Measurements from ENCODE around the gene ARF1. TPM values are rescaled to one million over a fixed set of nuclear protein-coding genes. Genes with fewer than 3 reads are reported as not detected.

ARF1 gene
- total and polyA plus RNA-seq, 10 of the 15 experiments (the other 5 are each of a cell fraction or from before 2014, with no cell fraction given), result 48.4 to 508 (median 283) TPM

GRCh38 chr1:228139931-228140723 lies 57.6 kb downstream of the ARF1 start, which contains the start of gene GUK1 (continued):
- no peak for TF ChIP-seq ZBTB11 (CRISPR knock-in tag; IDR thresholded peaks at IDR 0.05)
- TF ChIP-seq E2F8 (IDR thresholded peaks at IDR 0.05; ENCODE audit: low read depth, partially characterized antibody), result no peak
- TF ChIP-seq USF1 (IDR thresholded peaks at IDR 0.05; ENCODE audit: borderline replicate concordance, extremely low read length, insufficient read depth, low read depth, low read length), result no peak
- no peak for TF ChIP-seq ESRRA (IDR thresholded peaks at IDR 0.05; ENCODE audit: low read length)
- no peak for TF ChIP-seq ZNF622 (IDR thresholded peaks at IDR 0.05)
- no peak for TF ChIP-seq GABPA (IDR thresholded peaks at IDR 0.05; ENCODE audit: low read depth)
- no peak for TF ChIP-seq SIX5 (IDR thresholded peaks at IDR 0.05; ENCODE audit: low read depth, low read length, severe bottlenecking)
- peak; percentile 55; the same call in 1 of the 2 replicates for TF ChIP-seq RB1 (IDR thresholded peaks at IDR 0.05; ENCODE audit: borderline replicate concordance)
- no peak for TF ChIP-seq ZNF217 (IDR thresholded peaks at IDR 0.05)
- TF ChIP-seq YY1 (IDR thresholded peaks at IDR 0.05; ENCODE audit: low read depth, low read length), result 0 out of 2 replicates have a peak, but pooled peaks have one; percentile 9
- peak; percentile 71 for TF ChIP-seq RUNX3 (IDR thresholded peaks at IDR 0.05; ENCODE audit: low read length)
- peak; percentile 100 for TF ChIP-seq BACH1 (IDR thresholded peaks at IDR 0.05; ENCODE audit: borderline replicate concordance)
- TF ChIP-seq POLR2A (IDR thresholded peaks at IDR 0.05; ENCODE audit: low read depth, low read length), result peak; percentile 96
- no peak for TF ChIP-seq HDAC6 (IDR thresholded peaks at IDR 0.05; ENCODE audit: unreplicated experiment)
- TF ChIP-seq CBX5 (IDR thresholded peaks at IDR 0.05; ENCODE audit: low read depth), result no peak
- TF ChIP-seq ZBED1 (IDR thresholded peaks at IDR 0.05; ENCODE audit: borderline replicate concordance), result peak; percentile 99
- TF ChIP-seq EGR1 (IDR thresholded peaks at IDR 0.05; ENCODE audit: borderline replicate concordance in 1 of 2, low read depth in 2 of 2, low read length in 2 of 2), result peak in 1 of 2 experiments; percentile 78; a peak in 2 of 3 replicates
- 0 out of 2 replicates have a peak, but pooled peaks have one; percentile 45 for TF ChIP-seq RCOR1 (conservative IDR thresholded peaks at IDR 0.05; ENCODE audit: low read depth, low read length)
- TF ChIP-seq BCL11A (IDR thresholded peaks at IDR 0.05; ENCODE audit: low read depth, low read length), result no peak
- no peak for TF ChIP-seq SKIL (IDR thresholded peaks at IDR 0.05; ENCODE audit: low read depth, poor library complexity, severe bottlenecking)
- TF ChIP-seq FOS (IDR thresholded peaks at IDR 0.05; ENCODE audit: borderline replicate concordance, extremely low read depth, insufficient read length), result no peak

All from GM12878 (cell line).